Colon (tissue), 2 donors: ENCODE measurements around the gene ADCY9.

Experiments used
- FAIRE-seq: peaks from 2 replicates; lab custom pipeline; 2012; peaks lifted over from hg19 to GRCh38; lab: Jason Lieb, UNC
- donor health status: control.
- donor health status: control.

Gene ADCY9

GRCh38 chr16:4123616-4124300, 7.5 kb upstream of the ADCY9 start:
- FAIRE-seq, result no peak

- no peak for FAIRE-seq
These were observed 3.9 kb upstream of the ADCY9 start for GRCh38 chr16:4120176-4120575.

GRCh38 chr16:4117250-4117578, 972 bp upstream of the ADCY9 start:
- no peak for FAIRE-seq

GRCh38 chr16:4115949-4116318, 308 bp downstream of the ADCY9 start:
- no peak for FAIRE-seq

GRCh38 chr16:4115209-4115948, 863 bp downstream of the ADCY9 start:
- no peak for FAIRE-seq

GRCh38 chr16:4114257-4115208, 1.7 kb downstream of the ADCY9 start:
- FAIRE-seq, result no peak

GRCh38 chr16:4113358-4114256, 2.6 kb downstream of the ADCY9 start:
- FAIRE-seq, result no peak

GRCh38 chr16:4111748-4112696, 4.2 kb downstream of the ADCY9 start:
- no peak for FAIRE-seq

- FAIRE-seq, result no peak
These were observed 5.6 kb downstream of the ADCY9 start for GRCh38 chr16:4110680-4111079.

GRCh38 chr16:4110065-4110464, 6.2 kb downstream of the ADCY9 start:
- FAIRE-seq, result no peak

- no peak for FAIRE-seq
These were observed 6.9 kb downstream of the ADCY9 start for GRCh38 chr16:4109250-4109736.

- no peak for FAIRE-seq
These were observed 9.7 kb downstream of the ADCY9 start for GRCh38 chr16:4106516-4106915.

- no peak for FAIRE-seq
These were observed 10.4 kb downstream of the ADCY9 start for GRCh38 chr16:4105848-4106247.

GRCh38 chr16:4103745-4104144, 12.5 kb downstream of the ADCY9 start:
- no peak for FAIRE-seq

GRCh38 chr16:4101421-4102219, 14.6 kb downstream of the ADCY9 start:
- FAIRE-seq, result no peak

- FAIRE-seq, result no peak
These were observed 17.7 kb downstream of the ADCY9 start for GRCh38 chr16:4098501-4098900.

GRCh38 chr16:4097826-4098240, 18.4 kb downstream of the ADCY9 start:
- no peak for FAIRE-seq

GRCh38 chr16:4096509-4096908, 19.7 kb downstream of the ADCY9 start:
- peak; percentile 33 for FAIRE-seq

GRCh38 chr16:4094127-4094773, 22.0 kb downstream of the ADCY9 start:
- FAIRE-seq, result no peak
